Right renal pelvis (tissue), 4 donors: ENCODE data around the gene ABCC3. TPM values are rescaled to one million over a fixed set of nuclear protein-coding genes. Genes with fewer than 3 reads are reported as not detected.

ENCODE experiments used
- DNase-seq, 4 donors: peaks; one replicate each; pipeline ENCODE4 v3.0.0-alpha.2; 2013; ENCODE audit warnings: low read depth in 4 of 4, low spot score in 3 of 4, missing footprints in 1 of 4
- polyA plus RNA-seq, 4 donors: library from polyadenylated mRNA; unstranded; fragments of 120-200 nt; gene quantifications; one replicate each; pipeline ENCODE4 v1.2.1, GENCODE V29; 2013; ENCODE audit not compliant: insufficient read length in 4 of 4

ABCC3 gene
- polyA plus RNA-seq, 4 donors = 6.9 to 11.3 (median 9.7) TPM

DNA sequence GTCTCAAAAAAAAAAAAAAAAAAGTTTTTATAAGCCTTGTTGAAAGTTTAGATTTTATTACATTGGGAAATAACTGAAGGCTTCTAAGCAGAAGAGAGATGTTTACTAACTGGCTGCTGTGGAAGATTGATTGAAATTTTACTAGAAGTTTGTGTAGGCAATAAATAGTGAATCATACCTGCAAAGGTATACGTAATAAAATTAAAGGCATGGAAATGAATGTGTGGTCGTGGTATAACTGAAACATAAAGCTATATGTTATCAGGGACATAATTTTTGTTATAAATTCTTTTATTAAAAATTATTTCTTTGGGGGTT, 93.4 kb downstream of the ABCC3 start:
- DNase-seq = no peak

DNA sequence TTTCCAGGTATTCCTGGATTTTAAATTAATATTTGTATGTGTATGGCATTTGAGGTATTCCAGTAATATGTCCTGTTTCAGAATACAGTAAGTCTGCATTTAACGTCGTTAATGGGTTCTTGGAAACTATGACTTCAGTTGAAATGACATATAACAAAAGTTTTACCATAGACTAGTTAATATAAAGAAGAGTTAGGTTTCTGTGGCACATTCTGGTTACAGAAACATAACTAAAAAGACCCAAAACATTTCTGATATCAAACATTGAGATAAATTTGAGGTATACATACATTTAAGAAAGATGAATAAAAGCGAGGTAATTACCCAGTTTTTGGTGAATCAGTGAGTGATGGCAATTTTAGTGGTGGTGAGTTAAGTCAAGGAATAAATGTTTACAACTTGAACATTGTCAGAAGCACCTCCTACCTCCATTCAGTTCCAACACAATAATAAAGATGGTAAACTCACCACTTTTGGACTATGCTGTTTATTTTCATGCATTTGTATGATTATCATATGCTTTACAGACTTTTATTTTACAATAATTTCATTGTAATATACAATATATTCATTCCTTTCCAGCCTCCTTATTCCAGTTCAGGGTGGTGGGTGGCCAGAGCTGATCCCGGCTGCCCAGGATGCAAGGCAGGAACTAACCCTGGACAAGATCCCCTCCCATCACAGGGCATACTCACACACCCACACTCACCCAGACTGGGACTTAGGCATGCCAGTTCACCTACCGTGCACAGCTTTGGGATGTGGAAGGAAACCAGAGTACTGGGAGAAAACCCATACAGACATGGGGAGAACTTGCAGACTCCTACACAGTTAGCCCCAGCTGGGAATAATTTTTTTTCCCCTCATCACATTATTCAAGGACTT, 94.4 kb downstream of the ABCC3 start:
- DNase-seq = no peak

DNA sequence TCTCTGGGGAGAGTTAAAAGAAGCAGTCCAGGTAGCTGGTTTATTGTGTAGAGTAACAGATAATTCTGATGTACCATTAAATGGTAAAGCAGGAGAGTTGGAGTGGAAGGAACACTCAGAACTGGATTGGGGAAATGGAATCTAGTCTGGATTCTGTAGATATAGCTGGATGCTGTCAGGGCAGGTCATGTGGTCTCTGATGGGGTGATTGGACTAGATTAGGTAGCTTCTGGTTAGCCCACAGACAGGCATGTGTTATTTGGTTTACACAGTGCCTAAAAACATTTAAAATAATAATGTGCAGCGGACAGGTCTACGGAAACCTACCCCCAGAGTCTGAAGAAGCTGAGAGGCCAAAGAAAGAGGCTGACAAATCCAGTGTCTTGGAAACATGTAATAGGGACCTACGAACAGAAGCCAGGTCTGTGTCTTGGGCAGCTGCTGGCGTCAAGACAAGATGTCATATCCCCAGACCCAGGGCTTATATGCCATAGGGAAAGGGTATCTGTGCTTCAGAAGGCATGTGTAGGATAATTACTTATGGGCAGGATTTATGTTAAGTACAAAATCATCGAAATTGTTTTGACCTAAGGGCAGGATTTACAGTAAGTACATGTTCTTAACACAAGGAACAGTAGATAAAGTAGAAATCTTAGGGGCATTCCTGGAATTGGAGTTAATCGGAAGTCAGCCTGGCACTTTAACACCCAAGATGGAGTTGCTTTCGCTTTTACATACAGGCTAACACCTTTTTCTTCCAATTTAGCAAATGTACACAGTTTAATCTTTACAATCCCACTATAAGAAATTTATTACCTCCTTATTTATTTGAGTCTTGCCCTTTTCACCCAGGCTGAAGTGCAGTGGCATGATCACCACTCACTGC, 97.1 kb downstream of the ABCC3 start:
- no peak for DNase-seq

DNA sequence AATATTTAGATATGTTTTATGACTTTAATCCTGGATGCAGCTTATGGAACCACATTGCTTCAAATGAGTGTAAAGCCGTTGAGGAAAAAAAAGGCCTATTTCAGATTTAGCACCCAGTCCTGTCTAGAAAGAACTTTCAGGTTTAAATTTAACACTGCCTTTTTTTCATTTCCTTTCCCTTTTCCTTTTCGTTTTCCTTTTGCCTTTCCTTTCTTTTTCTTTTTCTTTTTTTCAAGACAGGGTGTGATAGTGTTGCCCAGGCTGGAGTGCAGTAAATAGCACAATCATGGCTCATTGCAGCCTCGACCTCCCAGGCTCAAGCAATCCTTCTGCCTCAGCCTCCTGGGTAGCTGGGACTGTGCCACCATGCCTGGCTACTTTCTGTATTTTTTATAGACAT, 100.6 kb downstream of the ABCC3 start:
- no peak for DNase-seq

DNA sequence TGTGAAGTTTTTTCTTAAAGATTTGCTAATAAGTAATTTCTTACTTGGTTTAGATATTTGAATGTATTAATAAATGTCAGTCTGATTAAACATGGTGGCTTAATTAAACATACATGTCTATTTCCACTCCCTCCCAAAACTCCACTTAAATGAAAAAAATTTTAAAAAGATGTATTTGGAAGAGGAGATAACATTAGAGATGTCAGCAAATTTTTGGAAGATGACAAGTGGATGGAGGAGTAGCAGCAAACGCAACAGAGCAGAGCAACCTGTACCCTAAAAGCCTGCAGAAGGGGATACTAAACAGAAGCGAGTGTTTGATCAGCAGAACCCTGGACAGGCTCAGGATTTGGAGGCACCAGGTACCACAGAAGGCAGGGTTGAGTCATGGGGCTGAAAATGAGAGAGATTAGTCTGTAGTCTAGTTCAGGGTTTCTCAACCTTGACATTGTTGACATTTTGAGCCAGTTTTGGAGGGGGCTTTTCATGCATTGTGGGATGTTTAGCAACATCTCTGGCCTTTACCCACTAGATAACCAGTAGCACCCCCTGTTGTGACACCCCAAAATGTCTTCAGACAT, 102.5 kb downstream of the ABCC3 start:
- no peak for DNase-seq

DNA sequence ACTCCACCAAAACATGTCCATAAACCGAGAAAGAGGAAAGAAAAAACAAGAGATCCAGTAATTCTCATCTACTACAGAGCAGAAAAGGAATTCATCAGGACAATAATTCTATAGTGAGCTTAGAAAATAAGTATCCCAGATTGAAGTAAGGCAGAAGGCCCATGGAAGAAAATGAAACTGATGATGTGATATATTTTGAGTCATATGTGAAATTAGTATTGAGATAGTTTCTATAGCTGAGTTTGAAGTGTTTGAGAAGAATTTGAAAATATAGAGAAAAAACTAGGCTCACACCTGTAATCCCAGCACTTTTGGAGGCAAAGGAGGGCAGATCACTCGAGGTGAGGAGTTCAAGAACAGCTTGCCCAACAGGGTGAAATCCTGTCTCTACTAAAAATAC, 104.4 kb downstream of the ABCC3 start:
- DNase-seq = no peak

Other genes with a start within 250 kb of the ABCC3 start
- gene LRRC59, start 237.4 kb upstream of the ABCC3 start, polyA plus RNA-seq = 10 to 100 TPM; 59.9 to 65.0 (median 63.8) TPM
- 10 to 100 TPM; 68.7 to 97.0 (median 91.0) TPM for gene ACSF2, start 208.7 kb upstream of the ABCC3 start, polyA plus RNA-seq
- gene CHAD, start 166.0 kb upstream of the ABCC3 start, polyA plus RNA-seq = 1 to 10 TPM in 3 of 4 donors, under 1 TPM in 1; 0.91 to 3.0 (median 1.7) TPM
- 10 to 100 TPM; 49.7 to 56.5 (median 53.1) TPM for gene RSAD1, start 156.0 kb upstream of the ABCC3 start, polyA plus RNA-seq
- 1 to 10 TPM; 1.9 to 3.0 (median 2.2) TPM for gene MYCBPAP, start 126.4 kb upstream of the ABCC3 start, polyA plus RNA-seq
- 10 to 100 TPM; 10.1 to 12.9 (median 10.9) TPM for gene EPN3, start 102.1 kb upstream of the ABCC3 start, polyA plus RNA-seq
- 10 to 100 TPM; 52.2 to 62.3 (median 53.7) TPM for gene SPATA20, start 87.7 kb upstream of the ABCC3 start, polyA plus RNA-seq
- gene CACNA1G, start 74.2 kb upstream of the ABCC3 start, polyA plus RNA-seq = 1 to 10 TPM; 6.5 to 7.4 (median 6.9) TPM
- 10 to 100 TPM; 41.0 to 51.6 (median 49.3) TPM for gene ANKRD40, start 73.0 kb downstream of the ABCC3 start, polyA plus RNA-seq
- gene LUC7L3, start 84.7 kb downstream of the ABCC3 start, polyA plus RNA-seq = 100 to 1,000 TPM; 493 to 644 (median 630) TPM
- under 1 TPM in 3 of 4 donors, not detected in 1; 0.17 to 0.37 (median 0.18) TPM for gene ANKRD40CL, start 132.6 kb downstream of the ABCC3 start, polyA plus RNA-seq
- gene WFIKKN2, start 200.7 kb downstream of the ABCC3 start, polyA plus RNA-seq = 1 to 10 TPM in 3 of 4 donors, under 1 TPM in 1; 0.89 to 1.6 (median 1.3) TPM
- gene TOB1, start 231.5 kb downstream of the ABCC3 start, polyA plus RNA-seq = 10 to 100 TPM; 36.9 to 63.5 (median 43.3) TPM